ENCODE measurements around the gene NPTX1.

DNA sequence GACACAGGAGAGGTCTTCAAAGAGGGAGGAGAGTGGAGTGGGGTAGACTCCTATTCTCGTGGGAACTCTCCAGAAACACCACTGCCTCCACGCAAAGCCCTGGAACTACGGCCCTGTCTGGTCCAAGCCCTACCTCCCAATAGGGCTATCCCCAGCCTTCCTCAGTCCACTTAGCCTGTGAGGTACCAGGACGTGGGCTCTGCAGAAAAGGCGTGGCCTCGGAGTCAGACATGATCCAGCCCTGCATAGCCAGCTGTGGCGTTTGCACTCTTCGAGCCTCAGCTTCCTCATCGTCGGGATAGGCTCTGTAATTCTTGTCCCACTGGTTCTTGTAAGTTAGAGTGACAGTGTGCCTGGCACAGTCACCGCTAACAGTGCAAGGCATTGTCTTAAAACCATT lies 47.6 kb downstream of the NPTX1 start:
- TF ChIP-seq, protein P1, sequence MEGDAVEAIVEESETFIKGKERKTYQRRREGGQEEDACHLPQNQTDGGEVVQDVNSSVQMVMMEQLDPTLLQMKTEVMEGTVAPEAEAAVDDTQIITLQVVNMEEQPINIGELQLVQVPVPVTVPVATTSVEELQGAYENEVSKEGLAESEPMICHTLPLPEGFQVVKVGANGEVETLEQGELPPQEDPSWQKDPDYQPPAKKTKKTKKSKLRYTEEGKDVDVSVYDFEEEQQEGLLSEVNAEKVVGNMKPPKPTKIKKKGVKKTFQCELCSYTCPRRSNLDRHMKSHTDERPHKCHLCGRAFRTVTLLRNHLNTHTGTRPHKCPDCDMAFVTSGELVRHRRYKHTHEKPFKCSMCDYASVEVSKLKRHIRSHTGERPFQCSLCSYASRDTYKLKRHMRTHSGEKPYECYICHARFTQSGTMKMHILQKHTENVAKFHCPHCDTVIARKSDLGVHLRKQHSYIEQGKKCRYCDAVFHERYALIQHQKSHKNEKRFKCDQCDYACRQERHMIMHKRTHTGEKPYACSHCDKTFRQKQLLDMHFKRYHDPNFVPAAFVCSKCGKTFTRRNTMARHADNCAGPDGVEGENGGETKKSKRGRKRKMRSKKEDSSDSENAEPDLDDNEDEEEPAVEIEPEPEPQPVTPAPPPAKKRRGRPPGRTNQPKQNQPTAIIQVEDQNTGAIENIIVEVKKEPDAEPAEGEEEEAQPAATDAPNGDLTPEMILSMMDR (conservative IDR thresholded peaks at IDR 0.05; ENCODE audit: low read depth in 2 of 2): no peak
- TF ChIP-seq JUNB (IDR thresholded peaks at IDR 0.05; ENCODE audit: unreplicated experiment) (no peak), POLR2AphosphoS5 (IDR thresholded peaks at IDR 0.05; ENCODE audit: low read depth) (no peak), REST (IDR thresholded peaks at IDR 0.05; ENCODE audit: unreplicated experiment) (no peak), EZH2phosphoT487 (IDR thresholded peaks at IDR 0.05; ENCODE audit: unreplicated experiment) (no peak), EZH2 (IDR thresholded peaks at IDR 0.05; ENCODE audit: low read depth, unreplicated experiment) (no peak), ZNF331 (CRISPR knock-in tag; IDR thresholded peaks at IDR 0.05; ENCODE audit: low read depth) (no peak), ETS1 (IDR thresholded peaks at IDR 0.05) (no peak)
